Fibroblast of lung (primary cell): ENCODE results near the gene GDI1.

Experiments
- CTCF ChIP-seq, 2 donors: IDR thresholded peaks in 1 of 2; conservative IDR thresholded peaks in 1 of 2; 1 replicate in 1 of 2; 2 replicates in 1 of 2; pipeline ENCODE4 v1.5.1; 2011 to 2012; ENCODE audit warnings: low read length in 2 of 2, control low read depth in 1 of 2, inconsistent platforms in 1 of 2, low read depth in 1 of 2, mild to moderate bottlenecking in 1 of 2
- EZH2 ChIP-seq: IDR thresholded peaks from 2 replicates; pipeline ENCODE4 v1.5.1; 2012; ENCODE audit warnings: low read length, control low read depth, mild to moderate bottlenecking; ENCODE audit errors: missing control alignments

- TF ChIP-seq EZH2 (no peak), CTCF (conservative IDR thresholded peaks at IDR 0.05 in 1 of 2, IDR thresholded peaks at IDR 0.05 in 1 of 2; ENCODE audit: low read depth in 1 of 2, low read length in 2 of 2) (no peak)
Observed at GRCh38 chrX:154481195-154481594, 44.2 kb downstream of the GDI1 start.
